GM10248 (cell line): Measurements from ENCODE around the gene PAN2.
"Not testable (repeated sequence)": the region's sequence is repeated elsewhere in the genome, so short reads cannot be mapped to it uniquely, and the experiment has no call there.

Experiments used
- CTCF ChIA-PET: fragments of 300-600 bp; sonication (Branson Sonifier 250); formaldehyde crosslinking; extraction: SDS; loops from one replicate; lab custom pipeline; 2021; ENCODE audit warnings: antibody characterized with exemption; lab: Yijun Ruan, JAX
- POLR2A ChIA-PET: fragments of 350-650 bp; sonication (Branson Sonifier 250); formaldehyde crosslinking; extraction: SDS; loops from one replicate; lab custom pipeline; 2020; ENCODE audit warnings: antibody characterized with exemption; lab: Yijun Ruan, JAX
- DNase-seq: peaks from one replicate; pipeline ENCODE4 v3.0.0; 2012; ENCODE audit errors: extremely low spot score
- TF ChIP-seq, protein P1 (sequence below): IDR thresholded peaks from 2 replicates; pipeline ENCODE4 v1.5.1; 2012; ENCODE audit warnings: mild to moderate bottlenecking, low read depth; ENCODE audit errors: extremely low read depth, missing control alignments, control extremely low read depth

Gene PAN2

GRCh38 chr12:56282579-56282978 is 51.2 kb downstream of the PAN2 start:
- CTCF ChIA-PET, result interaction anchor here (1.2 to 1.6 kb wide), 2 partner anchors 16 to 24 kb away, joined by 3 to 5 read pairs; partner anchors contain the start of genes ANKRD52 and COQ10A
- no peak for DNase-seq
- TF ChIP-seq, protein P1, sequence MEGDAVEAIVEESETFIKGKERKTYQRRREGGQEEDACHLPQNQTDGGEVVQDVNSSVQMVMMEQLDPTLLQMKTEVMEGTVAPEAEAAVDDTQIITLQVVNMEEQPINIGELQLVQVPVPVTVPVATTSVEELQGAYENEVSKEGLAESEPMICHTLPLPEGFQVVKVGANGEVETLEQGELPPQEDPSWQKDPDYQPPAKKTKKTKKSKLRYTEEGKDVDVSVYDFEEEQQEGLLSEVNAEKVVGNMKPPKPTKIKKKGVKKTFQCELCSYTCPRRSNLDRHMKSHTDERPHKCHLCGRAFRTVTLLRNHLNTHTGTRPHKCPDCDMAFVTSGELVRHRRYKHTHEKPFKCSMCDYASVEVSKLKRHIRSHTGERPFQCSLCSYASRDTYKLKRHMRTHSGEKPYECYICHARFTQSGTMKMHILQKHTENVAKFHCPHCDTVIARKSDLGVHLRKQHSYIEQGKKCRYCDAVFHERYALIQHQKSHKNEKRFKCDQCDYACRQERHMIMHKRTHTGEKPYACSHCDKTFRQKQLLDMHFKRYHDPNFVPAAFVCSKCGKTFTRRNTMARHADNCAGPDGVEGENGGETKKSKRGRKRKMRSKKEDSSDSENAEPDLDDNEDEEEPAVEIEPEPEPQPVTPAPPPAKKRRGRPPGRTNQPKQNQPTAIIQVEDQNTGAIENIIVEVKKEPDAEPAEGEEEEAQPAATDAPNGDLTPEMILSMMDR, result no peak
- POLR2A ChIA-PET, result no interaction called here

GRCh38 chr12:56282030-56282429 is 51.8 kb downstream of the PAN2 start:
- POLR2A ChIA-PET, result no interaction called here
- TF ChIP-seq, protein P1, result no peak
- no peak for DNase-seq
- CTCF ChIA-PET, result interaction anchor here (1.2 kb wide), 1 partner anchor 24 kb away, joined by 3 read pairs; the partner anchor contains the start of gene ANKRD52

DNA sequence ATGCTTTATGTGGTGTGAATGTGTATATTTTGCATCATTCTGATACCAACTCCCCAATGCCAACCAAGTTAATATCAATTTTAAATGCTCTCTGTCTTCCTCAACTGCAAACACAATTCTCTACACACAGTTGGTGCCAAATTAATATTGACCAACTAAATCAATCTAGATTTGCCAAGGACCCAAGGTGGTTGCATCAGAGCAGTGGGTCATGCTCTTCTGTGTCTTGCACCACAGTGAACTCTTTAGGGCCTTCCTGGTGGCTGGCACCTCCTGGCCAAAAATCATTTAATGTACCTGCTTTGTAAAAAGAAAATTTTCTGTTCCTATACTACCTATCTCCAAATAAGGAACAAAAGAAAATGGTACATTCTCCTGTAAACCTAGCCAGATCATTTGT is 53.0 kb downstream of the PAN2 start:
- ChIA-PET POLR2A (no interaction called here), CTCF (interaction anchor here (0.6 to 1.4 kb wide), 3 partner anchors 12 to 16 kb away, joined by 3 to 4 read pairs (median 3); no protein-coding TSS in a partner anchor)
- DNase-seq, result no peak
- TF ChIP-seq, protein P1, result no peak

- ChIA-PET POLR2A (no interaction called here), CTCF (interaction anchor here (1.2 to 2.6 kb wide), 3 partner anchors 10 to 56 kb away, joined by 3 to 9 read pairs (median 4); partner anchors contain the start of gene COQ10A)
- TF ChIP-seq, protein P1, result no peak
- DNase-seq, result no peak
Measured at GRCh38 chr12:56278905-56279304, 54.9 kb downstream of the PAN2 start.

DNA sequence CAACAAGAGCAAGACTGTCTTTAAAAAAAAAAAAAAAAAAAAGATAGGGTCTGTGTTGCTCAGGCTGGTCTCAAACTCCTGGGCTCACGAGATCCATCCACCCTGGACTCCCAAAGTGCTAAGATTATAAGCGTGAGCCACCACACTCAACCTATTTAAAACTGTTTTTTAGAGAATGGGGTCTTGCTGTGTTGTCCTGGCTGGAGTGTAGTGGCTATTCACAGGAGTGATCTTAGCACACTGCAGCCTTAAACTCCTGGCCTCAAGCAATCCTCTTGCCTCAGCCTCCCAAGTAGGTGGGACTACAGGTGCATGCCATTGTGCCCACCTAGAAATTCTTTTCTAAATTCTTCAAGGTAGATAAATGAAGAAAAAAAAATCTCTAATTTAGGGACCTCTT is 59.5 kb downstream of the PAN2 start:
- no peak for DNase-seq
- ChIA-PET CTCF (no interaction called here), POLR2A (no interaction called here)
- TF ChIP-seq, protein P1, result no peak

DNA sequence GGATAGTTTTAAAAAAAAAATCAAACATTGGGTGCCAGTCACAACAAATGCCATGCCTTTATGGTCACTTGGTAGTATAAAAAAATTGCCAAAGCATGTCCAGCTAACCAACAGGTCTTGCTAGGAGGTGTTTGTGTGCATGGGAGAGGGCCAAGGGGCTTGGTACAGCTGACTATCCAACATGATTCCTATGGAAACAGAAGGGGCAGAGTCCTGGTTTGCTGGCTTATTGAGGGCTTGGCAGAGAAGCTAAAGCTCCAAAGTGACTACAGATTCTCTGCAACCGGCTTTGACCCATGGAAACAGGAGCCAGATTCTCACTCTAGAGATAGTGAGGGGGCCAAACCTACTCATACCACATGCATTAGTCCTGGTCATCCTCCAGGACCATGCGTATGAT is 61.3 kb downstream of the PAN2 start:
- CTCF ChIA-PET, DNase-seq, POLR2A ChIA-PET: not testable (repeated sequence)

DNA sequence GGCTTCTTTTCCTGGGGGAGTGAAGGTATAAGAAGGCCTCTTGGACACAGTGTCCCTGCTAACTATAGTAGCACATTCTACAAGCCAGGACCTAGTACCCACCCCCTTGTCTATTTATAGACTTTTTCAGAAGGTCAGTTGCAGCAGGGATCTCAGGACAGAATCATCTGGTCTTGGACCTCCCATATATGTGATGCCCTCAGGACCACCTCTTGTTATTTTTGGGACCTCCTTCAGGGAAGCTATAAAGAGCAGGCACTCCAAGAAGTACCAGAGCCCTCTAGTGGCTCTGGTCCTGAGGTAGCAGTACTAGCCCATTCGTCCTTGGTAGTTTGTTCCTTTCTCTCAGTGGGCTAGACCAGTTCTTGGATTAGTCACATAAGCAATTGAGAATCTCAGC is 62.8 kb downstream of the PAN2 start:
- no peak for DNase-seq
- CTCF ChIA-PET, result interaction anchor here (0.7 to 7.2 kb wide), 6 partner anchors 15 to 193 kb away, joined by 3 to 64 read pairs (median 4); partner anchors contain the start of genes ANKRD52 and SMARCC2
- TF ChIP-seq, protein P1, result peak; percentile 57
- POLR2A ChIA-PET, result interaction anchor here (0.6 kb wide), 1 partner anchor 108 kb away, joined by 4 read pairs; no protein-coding TSS in a partner anchor
